ENCODE data around the gene AMER2.
"Not testable (repeated sequence)": the region's sequence is repeated elsewhere in the genome, so short reads cannot be mapped to it uniquely, and the experiment has no call there.

Gene AMER2

DNA sequence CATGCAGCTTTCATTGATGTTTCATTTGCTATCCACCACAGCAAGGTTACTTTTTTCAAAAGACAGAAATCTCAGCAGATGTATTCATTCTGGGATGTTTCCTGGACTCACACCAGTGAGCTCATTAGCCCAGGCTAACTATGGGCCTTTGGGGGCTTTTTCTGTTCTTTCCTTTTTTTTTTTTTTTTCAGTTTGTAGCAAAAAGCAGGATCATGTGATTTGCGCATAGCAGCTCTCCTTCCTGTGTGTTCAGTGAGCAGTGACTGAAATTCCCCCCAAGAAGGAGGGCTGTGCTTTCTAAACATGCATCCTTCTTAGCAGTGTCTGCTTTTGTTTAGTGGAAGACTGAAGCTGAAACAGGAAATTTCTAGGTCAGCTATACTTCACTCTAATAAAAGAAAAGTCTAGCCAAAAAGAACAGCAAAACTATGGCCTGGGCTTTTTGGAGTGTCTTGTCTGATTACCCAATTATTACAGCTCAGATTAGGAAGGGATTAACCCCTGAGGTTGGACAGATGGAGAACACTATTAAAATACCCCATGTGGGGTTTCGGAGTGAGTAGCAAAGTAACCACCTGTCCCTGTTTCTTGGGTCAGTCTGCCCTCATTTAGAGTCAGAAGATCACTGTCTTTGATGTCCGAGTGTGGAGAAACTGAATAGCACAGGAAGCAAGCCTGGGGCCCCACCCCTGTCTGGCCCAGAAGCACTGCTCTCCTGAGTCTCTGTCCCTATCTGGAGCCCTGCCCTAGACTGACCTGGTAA is 8.9 kb upstream of the AMER2 start:
- DNase-seq (ENCODE audit: low read depth) = no peak

DNA sequence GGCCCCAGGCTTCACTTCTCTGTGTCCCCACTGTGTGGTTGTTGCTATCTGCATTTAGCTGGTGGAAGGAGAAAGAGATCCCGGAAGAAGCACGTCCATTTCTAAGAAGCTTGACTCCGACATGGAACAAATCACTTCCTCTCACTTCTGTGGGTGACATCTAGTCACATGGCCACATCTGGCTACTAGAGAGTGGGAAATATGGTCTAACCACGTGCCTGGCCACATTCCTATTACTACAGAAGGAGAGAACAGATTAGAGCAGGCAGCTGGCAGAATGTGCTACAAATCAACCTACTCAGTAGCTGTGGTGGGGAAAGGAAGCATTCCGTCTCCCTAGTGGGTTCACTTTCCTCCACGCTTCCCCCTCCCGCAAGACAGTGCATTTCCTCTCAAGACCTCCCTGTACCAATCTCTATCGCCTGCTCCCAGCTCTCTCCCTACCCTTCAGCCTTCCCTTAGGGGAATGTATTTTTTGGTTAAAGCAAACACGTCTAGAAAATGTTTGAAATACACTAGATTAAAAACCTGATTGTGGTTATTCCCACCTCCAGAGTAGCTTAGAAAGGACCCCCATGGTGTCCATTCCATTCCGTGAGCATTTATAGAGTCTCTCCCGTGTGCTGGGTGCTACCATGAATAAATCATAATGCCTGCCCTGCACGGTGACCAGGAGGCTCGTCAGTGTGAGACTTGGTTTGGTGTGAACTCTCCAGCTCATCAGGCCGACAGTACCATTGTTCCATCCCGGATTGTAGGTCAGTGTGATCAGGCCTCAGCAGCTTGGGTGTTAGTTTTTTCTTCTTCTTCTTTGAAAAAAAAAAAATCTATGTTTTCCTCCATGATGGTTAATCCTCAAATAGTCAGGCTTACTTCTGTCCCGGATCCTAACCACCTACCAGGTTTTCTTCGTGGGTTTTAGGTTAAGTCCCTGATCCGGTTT is 8.0 kb upstream of the AMER2 start:
- DNase-seq (ENCODE audit: low read depth) = no peak

DNA sequence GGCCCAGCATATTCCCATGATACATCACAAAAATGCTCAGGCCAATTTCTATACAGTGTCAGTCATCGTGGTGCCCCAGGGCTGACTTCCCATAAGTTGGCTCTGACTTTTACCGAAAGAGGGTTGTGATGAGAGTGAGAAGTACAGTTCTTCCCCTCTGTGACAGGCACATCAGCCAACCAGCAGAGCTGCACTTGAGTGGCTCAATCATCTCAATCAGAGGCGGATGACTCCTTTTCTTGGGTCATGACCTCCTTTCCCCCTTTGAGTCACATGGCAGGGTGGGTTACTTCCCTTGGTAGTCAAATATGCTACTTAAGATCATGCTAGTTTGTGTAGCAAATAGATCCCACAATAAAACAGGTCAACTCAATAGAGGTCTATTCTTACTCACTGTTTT is 6.9 kb upstream of the AMER2 start:
- no peak for DNase-seq (ENCODE audit: low read depth)

DNA sequence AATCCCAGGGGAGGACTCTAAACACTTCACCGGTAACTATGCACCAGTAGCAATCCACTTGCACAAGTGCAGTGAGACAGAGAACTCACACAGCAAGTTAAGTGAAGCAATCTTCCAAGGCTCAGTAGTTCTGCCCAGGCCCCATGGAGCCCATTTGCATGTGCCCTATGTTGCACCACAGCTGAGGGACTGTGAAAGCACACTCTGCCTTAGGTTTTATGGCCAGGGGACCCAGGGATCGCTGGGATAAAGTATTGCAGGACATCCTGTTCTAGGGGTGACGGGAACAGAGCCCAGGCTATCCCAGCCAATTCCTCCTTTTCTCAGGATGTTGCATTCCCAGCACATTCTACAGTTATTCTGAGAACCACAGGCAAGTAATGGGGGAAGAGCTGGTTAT is 6.0 kb upstream of the AMER2 start:
- no peak for DNase-seq (ENCODE audit: low read depth)

- DNase-seq (ENCODE audit: low read depth) = no peak
Measured at GRCh38 chr13:25177636-25178035, 5.5 kb upstream of the AMER2 start.

DNA sequence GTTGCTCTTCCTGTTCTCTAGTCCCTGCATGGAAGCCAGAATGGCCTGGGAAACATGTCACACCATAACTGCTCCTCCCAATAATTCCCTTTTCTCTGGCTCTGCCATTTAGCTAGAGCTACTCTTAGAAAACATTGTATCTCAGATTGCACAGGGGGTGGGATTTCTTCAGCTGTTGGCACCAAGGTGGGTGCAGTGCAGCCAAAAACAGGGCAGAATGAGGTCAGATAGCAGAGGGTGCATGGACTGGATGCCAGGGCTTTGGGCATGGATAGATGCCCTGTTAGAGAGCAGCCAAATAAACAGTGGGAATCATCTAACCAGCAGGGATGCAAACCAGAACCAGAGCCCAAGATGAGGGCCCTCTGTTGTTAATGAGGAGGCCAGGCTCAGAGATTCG is 4.9 kb upstream of the AMER2 start:
- no peak for DNase-seq (ENCODE audit: low read depth)

- DNase-seq (ENCODE audit: low read depth) = no peak
Measured at GRCh38 chr13:25175431-25175830, 3.3 kb upstream of the AMER2 start.

DNA sequence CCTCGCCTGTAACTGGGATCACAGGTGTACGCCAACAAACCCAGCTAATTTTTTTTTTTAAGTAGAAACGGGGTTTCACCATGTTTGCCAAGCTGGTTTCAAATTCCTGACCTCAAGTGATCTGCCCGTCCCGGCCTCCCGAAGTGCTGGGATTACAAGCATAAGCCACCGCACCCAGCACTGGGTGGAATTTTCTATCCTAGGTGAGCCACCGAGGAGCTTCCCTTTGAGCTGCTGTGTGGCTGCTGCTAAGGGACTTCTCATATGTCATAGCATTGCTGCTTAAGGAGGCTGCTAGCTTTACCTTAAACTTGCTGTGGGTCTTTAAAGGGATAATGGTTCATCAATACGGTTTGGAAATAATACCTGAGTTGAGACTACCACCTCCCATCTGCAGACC is 2.9 kb upstream of the AMER2 start:
- DNase-seq (ENCODE audit: low read depth) = no peak

GRCh38 chr13:25174304-25174703 is 2.2 kb upstream of the AMER2 start:
- DNase-seq (ENCODE audit: low read depth) = no peak

- DNase-seq (ENCODE audit: low read depth) = no peak
Measured at GRCh38 chr13:25172303-25172630, 179 bp upstream of the AMER2 start.

DNA sequence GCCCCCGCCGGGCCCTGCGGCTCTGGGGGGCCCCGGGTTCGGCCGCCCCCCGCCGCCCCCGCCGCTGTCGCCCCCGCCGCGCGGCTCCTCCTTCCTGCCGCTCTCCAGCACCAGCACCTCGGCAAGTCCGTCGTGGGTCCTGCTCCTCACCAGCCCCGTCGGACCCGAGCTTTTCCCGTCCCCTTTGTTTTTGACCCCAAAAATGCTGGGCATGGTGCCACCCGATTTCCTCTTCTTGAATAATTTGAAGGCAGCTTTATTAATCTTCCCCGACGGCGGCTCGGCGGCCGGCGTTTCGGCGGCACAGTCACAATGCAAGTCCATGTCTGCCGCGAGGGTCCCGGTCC is 945 bp downstream of the AMER2 start:
- no peak for DNase-seq (ENCODE audit: low read depth)

DNA sequence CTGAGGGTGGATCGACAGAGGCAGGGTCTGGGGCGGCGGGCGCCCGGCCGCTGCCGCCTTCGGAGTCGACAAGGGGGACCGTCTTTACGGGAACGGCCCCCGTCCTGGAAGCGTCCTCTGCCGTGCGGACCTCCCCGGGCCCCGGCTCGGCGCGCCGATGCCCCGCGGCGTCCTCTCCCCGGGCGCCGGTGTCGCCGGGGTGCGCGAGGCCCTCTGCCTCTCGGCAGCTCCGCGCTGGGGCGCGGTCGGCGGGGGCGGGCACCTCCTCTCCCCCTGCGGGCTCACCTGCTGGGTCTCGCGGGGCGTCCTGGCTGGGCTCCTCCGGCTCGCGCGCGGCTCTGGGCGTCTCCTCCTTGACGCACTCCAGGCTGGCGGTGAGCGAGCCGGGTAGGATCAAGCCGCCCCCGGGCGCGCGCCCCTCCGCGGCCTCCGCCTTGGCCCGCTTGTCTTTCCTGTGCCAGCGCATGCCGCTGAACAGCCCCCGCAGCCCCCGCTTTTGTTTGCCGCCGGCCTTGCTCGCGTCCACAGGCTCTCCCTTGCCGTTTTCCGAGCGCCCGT is 1.5 kb downstream of the AMER2 start:
- DNase-seq (ENCODE audit: low read depth) = no peak

- no peak for DNase-seq (ENCODE audit: low read depth)
Measured at GRCh38 chr13:25169951-25170553, 2.0 kb downstream of the AMER2 start.

- DNase-seq (ENCODE audit: low read depth) = no peak
Measured at GRCh38 chr13:25169356-25169755, 2.7 kb downstream of the AMER2 start.

- no peak for DNase-seq (ENCODE audit: low read depth)
Measured at GRCh38 chr13:25168790-25169189, 3.3 kb downstream of the AMER2 start.

GRCh38 chr13:25167382-25168174 is 4.5 kb downstream of the AMER2 start:
- DNase-seq (ENCODE audit: low read depth) = no peak

- no peak for DNase-seq (ENCODE audit: low read depth)
Measured at GRCh38 chr13:25166306-25166705, 5.8 kb downstream of the AMER2 start.

DNA sequence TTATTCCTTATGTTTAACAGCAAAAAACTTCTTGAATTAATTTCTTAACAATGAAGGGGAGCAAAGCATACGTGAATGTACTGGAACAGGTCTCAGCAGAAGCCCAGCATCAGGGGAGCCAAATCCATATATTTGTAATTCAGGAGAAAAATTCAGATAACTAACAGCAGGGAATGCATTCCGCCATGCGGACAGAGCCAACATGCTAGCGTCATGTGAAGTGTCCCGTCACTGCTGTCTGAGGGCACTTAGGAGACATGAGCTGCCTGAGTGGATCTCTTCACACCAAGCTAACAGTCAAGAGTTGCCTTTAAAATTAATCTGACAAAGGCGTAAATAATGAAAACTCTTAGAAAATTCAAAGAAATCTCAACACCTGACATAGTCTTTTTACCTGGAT is 6.4 kb downstream of the AMER2 start:
- DNase-seq (ENCODE audit: low read depth) = no peak

DNA sequence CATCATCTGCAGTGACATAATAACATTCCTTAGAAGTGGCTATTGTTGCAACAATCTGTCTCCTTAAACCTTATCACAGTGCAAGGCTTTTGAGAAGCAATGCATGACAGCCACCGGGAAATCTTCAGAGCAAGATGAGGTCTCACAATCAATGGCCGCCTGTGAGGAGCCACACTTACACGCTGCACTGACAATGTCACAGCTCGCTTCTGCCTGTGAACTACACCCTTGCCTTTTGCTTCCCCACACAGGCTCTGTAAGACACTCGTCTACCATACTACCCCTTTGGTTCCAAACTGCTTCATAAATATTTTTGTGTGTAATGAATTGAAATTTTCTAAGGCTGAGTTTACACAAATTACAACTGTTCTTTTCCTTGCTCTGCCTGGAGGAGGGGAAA is 6.9 kb downstream of the AMER2 start:
- DNase-seq (ENCODE audit: low read depth) = not testable (repeated sequence)

- no peak for DNase-seq (ENCODE audit: low read depth)
Measured at GRCh38 chr13:25157681-25158080, 14.4 kb downstream of the AMER2 start.

DNA sequence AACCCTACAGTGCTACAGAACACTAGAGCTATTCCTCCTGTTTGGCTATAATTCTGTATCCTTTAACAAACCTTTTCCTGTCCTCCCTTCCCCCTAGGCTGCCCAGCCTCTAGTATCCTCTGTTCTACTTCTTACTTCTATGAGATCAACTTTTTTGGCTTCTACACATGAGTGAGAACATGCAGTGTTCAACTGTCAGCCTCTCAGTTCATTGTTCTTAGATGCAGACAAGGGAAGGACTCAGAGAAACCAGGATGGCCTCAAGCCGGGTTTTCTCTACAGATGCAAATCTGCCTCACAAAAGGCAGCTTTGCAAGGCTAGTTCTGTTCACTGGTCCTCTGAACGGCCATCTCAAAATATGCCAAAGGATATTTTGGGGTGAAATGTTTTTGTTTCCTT is 18.4 kb downstream of the AMER2 start:
- DNase-seq (ENCODE audit: low read depth) = no peak

DNA sequence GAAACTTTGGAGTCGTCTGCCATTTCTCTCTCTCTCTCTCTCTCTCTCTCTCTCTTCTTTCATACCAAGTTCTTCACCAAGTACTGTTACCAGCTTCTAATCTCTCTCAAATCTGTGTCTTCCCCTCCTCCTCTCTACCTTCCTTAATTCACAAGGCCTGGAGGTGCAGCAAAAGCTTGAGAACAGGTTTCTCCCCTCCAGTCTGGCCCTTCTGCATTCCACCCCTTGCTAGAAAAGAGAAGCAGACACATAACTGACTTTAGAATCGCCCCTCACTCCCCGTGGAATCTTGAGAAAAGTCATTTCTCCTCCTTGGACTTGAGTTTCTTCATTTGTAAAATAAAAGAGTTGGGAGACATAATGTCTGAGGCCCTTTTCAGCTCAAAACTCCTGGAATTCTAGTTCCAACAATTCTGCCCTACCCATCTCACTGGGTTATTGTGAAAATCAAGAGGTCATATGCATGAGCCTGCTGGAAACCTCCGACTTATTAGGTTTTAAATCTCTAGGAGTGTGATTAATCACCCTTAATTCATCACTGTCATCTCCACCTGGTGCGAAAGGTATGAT is 20.4 kb downstream of the AMER2 start:
- no peak for DNase-seq (ENCODE audit: low read depth)

All from stimulated activated CD8-positive, alpha-beta memory T cell treated with anti-CD3 and anti-CD28 coated beads, Interleukin-15, amount 100 ng/mL, for 1 hour (primary cell).